ENCODE data around the gene ATOSB.

DNA sequence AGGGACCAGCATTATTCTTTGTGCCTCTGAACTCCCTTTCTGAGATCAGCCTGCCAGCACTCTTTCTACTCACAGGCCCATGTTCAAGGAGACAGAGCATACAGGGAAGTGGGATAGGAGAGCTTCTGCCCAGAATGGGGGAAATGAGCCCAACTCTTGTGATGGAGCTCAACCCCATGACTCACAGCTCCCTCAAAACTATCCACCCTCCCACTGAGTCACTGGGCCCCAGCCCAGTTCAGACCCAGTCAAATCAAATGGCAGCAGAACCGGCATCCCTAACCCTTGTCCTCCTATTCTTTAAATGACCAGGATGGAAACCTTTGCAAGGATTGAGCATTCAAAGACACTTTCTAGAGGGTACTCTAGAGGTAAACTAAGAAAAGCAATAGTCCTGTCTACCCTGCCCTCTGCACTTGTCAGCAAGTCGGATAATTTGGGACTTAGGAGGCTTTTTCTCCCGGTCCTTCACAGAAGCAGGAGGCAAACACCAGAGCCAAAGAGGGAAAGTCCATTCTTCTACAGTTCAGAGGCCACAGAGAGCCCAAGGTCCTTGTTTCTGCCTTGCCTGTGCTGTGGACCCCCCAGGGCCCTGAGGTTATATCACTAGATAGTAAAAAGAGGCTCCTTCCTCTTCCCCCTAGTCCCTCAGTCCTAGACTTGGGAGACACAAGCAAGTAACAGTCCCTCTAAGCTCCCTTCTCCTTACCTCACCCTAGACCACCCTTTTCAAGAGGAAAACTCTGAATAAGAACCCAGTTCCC, 3.2 kb downstream of the ATOSB start:
- no peak for TF ChIP-seq EZH2phosphoT487 (IDR thresholded peaks at IDR 0.05; ENCODE audit: borderline replicate concordance)
- TF ChIP-seq, protein P1, sequence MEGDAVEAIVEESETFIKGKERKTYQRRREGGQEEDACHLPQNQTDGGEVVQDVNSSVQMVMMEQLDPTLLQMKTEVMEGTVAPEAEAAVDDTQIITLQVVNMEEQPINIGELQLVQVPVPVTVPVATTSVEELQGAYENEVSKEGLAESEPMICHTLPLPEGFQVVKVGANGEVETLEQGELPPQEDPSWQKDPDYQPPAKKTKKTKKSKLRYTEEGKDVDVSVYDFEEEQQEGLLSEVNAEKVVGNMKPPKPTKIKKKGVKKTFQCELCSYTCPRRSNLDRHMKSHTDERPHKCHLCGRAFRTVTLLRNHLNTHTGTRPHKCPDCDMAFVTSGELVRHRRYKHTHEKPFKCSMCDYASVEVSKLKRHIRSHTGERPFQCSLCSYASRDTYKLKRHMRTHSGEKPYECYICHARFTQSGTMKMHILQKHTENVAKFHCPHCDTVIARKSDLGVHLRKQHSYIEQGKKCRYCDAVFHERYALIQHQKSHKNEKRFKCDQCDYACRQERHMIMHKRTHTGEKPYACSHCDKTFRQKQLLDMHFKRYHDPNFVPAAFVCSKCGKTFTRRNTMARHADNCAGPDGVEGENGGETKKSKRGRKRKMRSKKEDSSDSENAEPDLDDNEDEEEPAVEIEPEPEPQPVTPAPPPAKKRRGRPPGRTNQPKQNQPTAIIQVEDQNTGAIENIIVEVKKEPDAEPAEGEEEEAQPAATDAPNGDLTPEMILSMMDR (conservative IDR thresholded peaks at IDR 0.05; ENCODE audit: low read length) = no peak

Data from Loucy (cell line).